K562 (cell line): ENCODE results near the gene TMEM132D.

Experiments used
- CBX2 ChIP-seq: fragments of 200-600 bp; sonication (generic); IDR thresholded peaks from one replicate; pipeline ENCODE4 v1.6.1; 2012; ENCODE audit warnings: mild to moderate bottlenecking, low read length, inconsistent platforms; ENCODE audit not compliant: insufficient read depth, poor library complexity, severe bottlenecking
- EZH2 ChIP-seq: IDR thresholded peaks from 2 replicates; pipeline ENCODE4 v1.6.1; 2012; ENCODE audit warnings: low read depth, mild to moderate bottlenecking, inconsistent platforms, low read length, borderline replicate concordance
- KAT8 ChIP-seq: fragments of 450-650 bp; IDR thresholded peaks from 2 replicates; pipeline ENCODE4 v1.6.1; 2016; ENCODE audit warnings: low read depth, mild to moderate bottlenecking
- MXI1 ChIP-seq: IDR thresholded peaks from 2 replicates; pipeline ENCODE4 v1.6.1; 2011; ENCODE audit warnings: low read depth, mild to moderate bottlenecking, improper control_type of control experiment, low read length
- TEAD4 ChIP-seq, 2 experiments: sonication (generic) in 1 of 2; formaldehyde crosslinking in 1 of 2; IDR thresholded peaks; 2 replicates each; pipeline versions ENCODE4 v1.6.1 to v1.8.0; 2012 to 2022; ENCODE audit warnings: borderline replicate concordance in 1 of 2, inconsistent platforms in 1 of 2, low read length in 1 of 2, mild to moderate bottlenecking in 1 of 2, missing genetic modification reagents in 1 of 2
- ZNF12 ChIP-seq: sonication (generic); formaldehyde crosslinking; IDR thresholded peaks from 2 replicates; pipeline ENCODE4 v1.4.0; 2020; ENCODE audit warnings: mild to moderate bottlenecking, missing genetic modification reagents
- ZNF232 ChIP-seq: sonication (generic); formaldehyde crosslinking; IDR thresholded peaks from 2 replicates; pipeline ENCODE4 v1.8.0; 2022; ENCODE audit warnings: mild to moderate bottlenecking, missing genetic modification reagents
- ZNF24 ChIP-seq: fragments of 450-650 bp; IDR thresholded peaks from 2 replicates; pipeline ENCODE4 v1.6.1; 2016
- TF ChIP-seq, protein P1 (sequence below), 3 experiments: IDR thresholded peaks in 2 of 3; conservative IDR thresholded peaks in 1 of 3; 2 replicates each; pipeline ENCODE4 v1.5.1; 2011 to 2012; ENCODE audit warnings: low read length in 3 of 3, mild to moderate bottlenecking in 3 of 3, control low read depth in 2 of 3, improper control_type of control experiment in 1 of 3, inconsistent platforms in 1 of 3, low read depth in 1 of 3, mixed read lengths in 1 of 3, moderate library complexity in 1 of 3; ENCODE audit not compliant: insufficient read depth in 2 of 3
- TF ChIP-seq, protein P2 (sequence below): sonication (generic); formaldehyde crosslinking; IDR thresholded peaks from 2 replicates; pipeline ENCODE4 v1.8.1; 2022; ENCODE audit warnings: missing genetic modification reagents
- TF ChIP-seq, protein P3 (sequence below): sonication (generic); formaldehyde crosslinking; IDR thresholded peaks from 2 replicates; pipeline ENCODE4 v1.8.0; 2022; ENCODE audit warnings: missing genetic modification reagents, mild to moderate bottlenecking, moderate library complexity, borderline replicate concordance

- TF ChIP-seq MXI1 (no peak), CBX2 (no peak), TEAD4 (IDR thresholded peaks at IDR 0.05; ENCODE audit: low read length) (no peak), TEAD4 (CRISPR knock-in tag; IDR thresholded peaks at IDR 0.05; ENCODE audit: borderline replicate concordance) (no peak), EZH2 (no peak), KAT8 (no peak), ZNF24 (no peak), ZNF232 (CRISPR knock-in tag) (no peak), ZNF12 (CRISPR knock-in tag) (no peak)
- TF ChIP-seq, protein P1, sequence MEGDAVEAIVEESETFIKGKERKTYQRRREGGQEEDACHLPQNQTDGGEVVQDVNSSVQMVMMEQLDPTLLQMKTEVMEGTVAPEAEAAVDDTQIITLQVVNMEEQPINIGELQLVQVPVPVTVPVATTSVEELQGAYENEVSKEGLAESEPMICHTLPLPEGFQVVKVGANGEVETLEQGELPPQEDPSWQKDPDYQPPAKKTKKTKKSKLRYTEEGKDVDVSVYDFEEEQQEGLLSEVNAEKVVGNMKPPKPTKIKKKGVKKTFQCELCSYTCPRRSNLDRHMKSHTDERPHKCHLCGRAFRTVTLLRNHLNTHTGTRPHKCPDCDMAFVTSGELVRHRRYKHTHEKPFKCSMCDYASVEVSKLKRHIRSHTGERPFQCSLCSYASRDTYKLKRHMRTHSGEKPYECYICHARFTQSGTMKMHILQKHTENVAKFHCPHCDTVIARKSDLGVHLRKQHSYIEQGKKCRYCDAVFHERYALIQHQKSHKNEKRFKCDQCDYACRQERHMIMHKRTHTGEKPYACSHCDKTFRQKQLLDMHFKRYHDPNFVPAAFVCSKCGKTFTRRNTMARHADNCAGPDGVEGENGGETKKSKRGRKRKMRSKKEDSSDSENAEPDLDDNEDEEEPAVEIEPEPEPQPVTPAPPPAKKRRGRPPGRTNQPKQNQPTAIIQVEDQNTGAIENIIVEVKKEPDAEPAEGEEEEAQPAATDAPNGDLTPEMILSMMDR (IDR thresholded peaks at IDR 0.05 in 2 of 3, conservative IDR thresholded peaks at IDR 0.05 in 1 of 3; ENCODE audit: insufficient read depth in 2 of 3, low read depth in 1 of 3, low read length in 3 of 3): peak; percentile 13 to 26 (median 19); a peak in 3 of 6 replicates
- TF ChIP-seq, protein P2, sequence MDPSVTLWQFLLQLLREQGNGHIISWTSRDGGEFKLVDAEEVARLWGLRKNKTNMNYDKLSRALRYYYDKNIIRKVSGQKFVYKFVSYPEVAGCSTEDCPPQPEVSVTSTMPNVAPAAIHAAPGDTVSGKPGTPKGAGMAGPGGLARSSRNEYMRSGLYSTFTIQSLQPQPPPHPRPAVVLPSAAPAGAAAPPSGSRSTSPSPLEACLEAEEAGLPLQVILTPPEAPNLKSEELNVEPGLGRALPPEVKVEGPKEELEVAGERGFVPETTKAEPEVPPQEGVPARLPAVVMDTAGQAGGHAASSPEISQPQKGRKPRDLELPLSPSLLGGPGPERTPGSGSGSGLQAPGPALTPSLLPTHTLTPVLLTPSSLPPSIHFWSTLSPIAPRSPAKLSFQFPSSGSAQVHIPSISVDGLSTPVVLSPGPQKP (CRISPR knock-in tag): no peak
- TF ChIP-seq, protein P3, sequence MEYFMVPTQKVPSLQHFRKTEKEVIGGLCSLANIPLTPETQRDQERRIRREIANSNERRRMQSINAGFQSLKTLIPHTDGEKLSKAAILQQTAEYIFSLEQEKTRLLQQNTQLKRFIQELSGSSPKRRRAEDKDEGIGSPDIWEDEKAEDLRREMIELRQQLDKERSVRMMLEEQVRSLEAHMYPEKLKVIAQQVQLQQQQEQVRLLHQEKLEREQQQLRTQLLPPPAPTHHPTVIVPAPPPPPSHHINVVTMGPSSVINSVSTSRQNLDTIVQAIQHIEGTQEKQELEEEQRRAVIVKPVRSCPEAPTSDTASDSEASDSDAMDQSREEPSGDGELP (CRISPR knock-in tag): no peak
Observed at GRCh38 chr12:129162805-129163204, 741.0 kb downstream of the TMEM132D start.
